ENCODE data around the gene TJP2. TPM values are rescaled to one million over a fixed set of nuclear protein-coding genes. Genes with fewer than 3 reads are reported as not detected.

TJP2 gene
- total RNA-seq, 1 experiment from 2014 or later = 106 TPM

DNA sequence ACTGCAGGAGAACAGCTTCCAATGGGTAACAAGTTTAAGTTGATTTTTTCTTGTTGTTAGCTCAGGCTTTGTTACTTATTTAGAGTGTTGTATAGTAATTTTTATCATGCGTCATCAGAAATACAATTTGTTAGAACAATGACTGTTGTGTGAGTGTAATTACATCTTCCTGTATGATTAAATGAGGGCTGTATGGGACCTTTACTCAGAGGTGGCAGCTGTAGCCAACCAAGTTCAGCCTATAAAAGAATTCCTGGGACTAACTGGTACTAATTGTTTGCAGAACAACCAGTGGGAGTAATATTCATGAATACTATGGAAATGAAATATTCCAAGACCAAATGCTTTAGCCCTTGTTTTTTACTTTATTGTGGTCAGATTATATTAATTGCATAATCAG is 30.8 kb upstream of the TJP2 start:
- ATAC-seq = peak; percentile 62
- Histone ChIP-seq H3K4me1 (ENCODE audit: insufficient read depth, low read length) (peaks cover 18% of the 10 kb centered on the region), H3K9me2 (replicated peaks; ENCODE audit: low read length) (no peaks in the 10 kb centered on the region), H3K27me3 (ENCODE audit: low read length) (no peaks in the 10 kb centered on the region), H3K36me3 (ENCODE audit: low read depth, low read length) (no peaks in the 10 kb centered on the region; the same call in 1 of the 2 replicates), H3K9ac (ENCODE audit: low read length) (no peak overlapping the region), H3K4me3 (ENCODE audit: low read length) (no peak overlapping the region), H3K9me3 (ENCODE audit: low read length) (no peaks in the 10 kb centered on the region), H3F3A (ENCODE audit: low read length, unreplicated experiment) (no peaks in the 10 kb centered on the region), H4K20me1 (ENCODE audit: low read length) (no peaks in the 10 kb centered on the region; the same call in 1 of the 2 replicates), H3K79me2 (ENCODE audit: low read length) (peaks cover 69% of the 10 kb centered on the region), H3K4me2 (ENCODE audit: low read length) (peak overlapping the region; percentile 35), H2AFZ (ENCODE audit: low read length) (no peak overlapping the region), H3K27ac (ENCODE audit: low read length) (0 out of 2 replicates have a peak overlapping the region, but pooled peaks have one; percentile 14)
- ChIA-PET CTCF (no interaction called here), POLR2A (ENCODE audit: unreplicated experiment) (interaction anchor here (0.6 kb wide), 1 partner anchor 80 kb away, joined by 7 read pairs; no protein-coding TSS in a partner anchor)
- no peak for TF ChIP-seq CTCF (conservative IDR thresholded peaks at IDR 0.05; ENCODE audit: low read depth, low read length)
- BruUV-seq (replicated peaks) = no TSS peak
- intact Hi-C loops (cut with micrococcal nuclease) = no loop called here
- peak; percentile 16 for DNase-seq

DNA sequence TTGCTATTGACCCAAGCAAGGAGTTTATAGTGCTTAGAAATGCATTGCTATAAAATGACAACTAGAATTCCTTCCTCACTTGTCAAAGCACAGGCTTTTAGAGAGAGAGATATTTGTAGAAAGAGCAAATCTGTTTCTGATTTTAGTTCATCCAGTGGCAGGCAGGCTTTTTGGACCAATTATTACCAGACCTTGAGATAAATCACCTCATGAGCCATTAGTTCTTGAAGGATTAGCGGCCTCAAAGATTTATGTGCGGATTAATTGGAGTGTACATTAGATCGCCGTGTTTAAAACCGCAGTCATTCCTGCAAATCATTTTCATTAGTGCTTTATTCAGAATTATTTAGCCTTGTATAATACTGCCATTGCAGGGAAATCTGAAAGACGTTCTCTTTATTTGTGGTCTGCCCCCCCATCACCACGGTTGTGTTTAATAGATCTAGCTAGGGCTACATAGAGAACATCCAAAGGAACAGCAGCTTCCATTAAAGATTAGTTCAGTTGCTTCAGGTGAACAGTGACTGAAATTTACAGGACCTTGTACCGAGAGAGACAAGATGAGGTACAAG is 28.8 kb upstream of the TJP2 start:
- no peak overlapping the region for H3K9ac ChIP-seq (ENCODE audit: low read length)
- no peaks in the 10 kb centered on the region; the same call in 1 of the 2 replicates for H4K20me1 ChIP-seq (ENCODE audit: low read length)
- intact Hi-C loops (cut with micrococcal nuclease) = no loop called here
- no TSS peak for BruUV-seq (replicated peaks)
- no peaks in the 10 kb centered on the region for H3K9me3 ChIP-seq (ENCODE audit: low read length)
- TF ChIP-seq EZH2phosphoT487 (IDR thresholded peaks at IDR 0.05; ENCODE audit: borderline replicate concordance, low read length) = no peak
- TF ChIP-seq CTCF (conservative IDR thresholded peaks at IDR 0.05; ENCODE audit: low read depth, low read length) = no peak
- no peak for TF ChIP-seq EZH2 (IDR thresholded peaks at IDR 0.05; ENCODE audit: low read length, unreplicated experiment)
- H3F3A ChIP-seq (ENCODE audit: low read length, unreplicated experiment) = no peaks in the 10 kb centered on the region
- H3K27me3 ChIP-seq (ENCODE audit: low read length) = no peaks in the 10 kb centered on the region
- H3K4me3 ChIP-seq (ENCODE audit: low read length) = no peak overlapping the region
- no peak overlapping the region for H3K4me2 ChIP-seq (ENCODE audit: low read length)
- no peaks in the 10 kb centered on the region for H3K9me2 ChIP-seq (replicated peaks; ENCODE audit: low read length)
- H3K27ac ChIP-seq (ENCODE audit: low read length) = no peak overlapping the region
- peaks cover 18% of the 10 kb centered on the region for H3K4me1 ChIP-seq (ENCODE audit: insufficient read depth, low read length)
- H3K79me2 ChIP-seq (ENCODE audit: low read length) = peaks cover 57% of the 10 kb centered on the region
- DNase-seq (no peak), ATAC-seq (no peak)
- no peak overlapping the region for H2AFZ ChIP-seq (ENCODE audit: low read length)
- ChIA-PET CTCF (no interaction called here), POLR2A (ENCODE audit: unreplicated experiment) (no interaction called here)
- H3K36me3 ChIP-seq (ENCODE audit: low read depth, low read length) = no peaks in the 10 kb centered on the region; the same call in 1 of the 2 replicates

GRCh38 chr9:69147041-69147834 is 26.8 kb upstream of the TJP2 start:
- TF ChIP-seq EZH2phosphoT487 (IDR thresholded peaks at IDR 0.05; ENCODE audit: borderline replicate concordance, low read length) = no peak
- TF ChIP-seq EZH2 (IDR thresholded peaks at IDR 0.05; ENCODE audit: low read length, unreplicated experiment) = no peak
- POLR2A ChIA-PET (ENCODE audit: unreplicated experiment) = no interaction called here
- no peaks in the 10 kb centered on the region for H3F3A ChIP-seq (ENCODE audit: low read length, unreplicated experiment)
- peaks cover 5% of the 10 kb centered on the region for H3K36me3 ChIP-seq (ENCODE audit: low read depth, low read length)
- no peaks in the 10 kb centered on the region for H3K9me2 ChIP-seq (replicated peaks; ENCODE audit: low read length)
- no peaks in the 10 kb centered on the region for H3K27me3 ChIP-seq (ENCODE audit: low read length)
- H3K9me3 ChIP-seq (ENCODE audit: low read length) = no peaks in the 10 kb centered on the region
- intact Hi-C loops (cut with micrococcal nuclease) = no loop called here
- H2AFZ ChIP-seq (ENCODE audit: low read length) = no peak overlapping the region
- H3K27ac ChIP-seq (ENCODE audit: low read length) = no peak overlapping the region
- CTCF ChIA-PET = no interaction called here
- H4K20me1 ChIP-seq (ENCODE audit: low read length) = no peaks in the 10 kb centered on the region
- H3K4me2 ChIP-seq (ENCODE audit: low read length) = no peak overlapping the region
- BruUV-seq (replicated peaks) = no TSS peak
- peaks cover 48% of the 10 kb centered on the region for H3K79me2 ChIP-seq (ENCODE audit: low read length)
- H3K4me3 ChIP-seq (ENCODE audit: low read length) = no peak overlapping the region
- no peak for DNase-seq
- H3K9ac ChIP-seq (ENCODE audit: low read length) = no peak overlapping the region
- peaks cover 14% of the 10 kb centered on the region for H3K4me1 ChIP-seq (ENCODE audit: insufficient read depth, low read length)
- ATAC-seq = no peak

Measured in PC-3 (cell line).